DOHH2 (cell line): ENCODE measurements around the gene CNKSR2.

Source experiments
- H3F3A ChIP-seq: fragments of 200-600 bp; sonication (generic), shearing (Covaris generic); 2 replicates; pipeline ENCODE4 v1.6.0; 2016; ENCODE audit warnings: antibody characterized with exemption, mild to moderate bottlenecking; ENCODE audit not compliant: control insufficient read depth, insufficient read depth
- H3K27ac ChIP-seq: fragments of 200-600 bp; sonication (generic); 2 replicates; pipeline ENCODE4 v1.5.1; 2014; ENCODE audit warnings: low read depth, mild to moderate bottlenecking, low read length, moderate library complexity
- H3K27me3 ChIP-seq: fragments of 200-600 bp; sonication (generic); 2 replicates; pipeline ENCODE4 v1.6.1; 2014; ENCODE audit warnings: mild to moderate bottlenecking, low read length, mixed read lengths; ENCODE audit not compliant: control insufficient read depth
- H3K36me3 ChIP-seq: fragments of 200-600 bp; sonication (generic); 2 replicates; pipeline ENCODE4 v1.6.1; 2014; ENCODE audit warnings: mild to moderate bottlenecking, low read length, moderate library complexity, mixed read lengths; ENCODE audit not compliant: control insufficient read depth
- H3K4me1 ChIP-seq: fragments of 200-600 bp; sonication (generic); 2 replicates; pipeline ENCODE4 v1.6.1; 2014; ENCODE audit warnings: mild to moderate bottlenecking, low read length, mixed read lengths; ENCODE audit not compliant: control insufficient read depth
- H3K4me2 ChIP-seq: fragments of 200-600 bp; sonication (generic); 2 replicates; pipeline ENCODE4 v1.6.0; 2014; ENCODE audit warnings: mild to moderate bottlenecking, low read length, moderate library complexity
- H3K4me3 ChIP-seq: fragments of 200-600 bp; sonication (generic); 2 replicates; pipeline ENCODE4 v1.5.1; 2014; ENCODE audit warnings: mild to moderate bottlenecking, low read length, mixed read lengths
- H3K79me2 ChIP-seq: fragments of 200-600 bp; sonication (generic); 2 replicates; pipeline ENCODE4 v1.6.1; 2014; ENCODE audit warnings: mild to moderate bottlenecking, low read length, mixed read lengths; ENCODE audit not compliant: control insufficient read depth
- H3K9me2 ChIP-seq: fragments of 200-600 bp; sonication (generic); replicated peaks from 2 replicates; pipeline ENCODE4 v1.6.1; 2014; ENCODE audit warnings: mild to moderate bottlenecking, low read length, mixed read lengths; ENCODE audit not compliant: control insufficient read depth
- H3K9me3 ChIP-seq: fragments of 200-600 bp; sonication (generic); 2 replicates; pipeline ENCODE4 v1.6.1; 2014; ENCODE audit warnings: antibody characterized with exemption, low read length, mixed read lengths; ENCODE audit not compliant: control insufficient read depth, insufficient read depth
- H4K20me1 ChIP-seq: fragments of 200-600 bp; sonication (generic); 2 replicates; pipeline ENCODE4 v1.6.0; 2014; ENCODE audit warnings: low read depth, mild to moderate bottlenecking, antibody characterized with exemption, low read length, moderate library complexity; ENCODE audit not compliant: control insufficient read depth, insufficient read depth
- CTCF ChIP-seq: fragments of 200-600 bp; sonication (generic); IDR thresholded peaks from one replicate; pipeline ENCODE4 v1.5.1; 2014; ENCODE audit warnings: antibody characterized with exemption, mild to moderate bottlenecking, low read depth, low read length; ENCODE audit not compliant: poor library complexity, severe bottlenecking
- EZH2phosphoT487 ChIP-seq: fragments of 200-600 bp; sonication (generic); IDR thresholded peaks from 2 replicates; pipeline ENCODE4 v1.6.1; 2017; ENCODE audit warnings: borderline replicate concordance, mild to moderate bottlenecking, antibody characterized with exemption, low read length, moderate library complexity, mixed read lengths

Gene CNKSR2

GRCh38 chrX:21408307-21408706, 34.1 kb downstream of the CNKSR2 start:
- H3K27me3 ChIP-seq, result no peaks in the 10 kb centered on the region
- H3F3A ChIP-seq, result no peaks in the 10 kb centered on the region
- H3K4me3 ChIP-seq, result no peak overlapping the region
- TF ChIP-seq CTCF (no peak), EZH2phosphoT487 (no peak)
- no peaks in the 10 kb centered on the region for H3K79me2 ChIP-seq
- no peaks in the 10 kb centered on the region for H3K36me3 ChIP-seq
- H4K20me1 ChIP-seq, result no peaks in the 10 kb centered on the region
- H3K4me2 ChIP-seq, result no peak overlapping the region
- no peaks in the 10 kb centered on the region for H3K9me3 ChIP-seq
- no peaks in the 10 kb centered on the region for H3K9me2 ChIP-seq
- no peak overlapping the region for H3K27ac ChIP-seq
- no peaks in the 10 kb centered on the region for H3K4me1 ChIP-seq

GRCh38 chrX:21408788-21409187, 34.6 kb downstream of the CNKSR2 start:
- TF ChIP-seq CTCF, result no peak
- TF ChIP-seq EZH2phosphoT487, result no peak
- no peak overlapping the region for H3K27ac ChIP-seq
- H3K9me3 ChIP-seq, result no peaks in the 10 kb centered on the region
- no peaks in the 10 kb centered on the region for H3K9me2 ChIP-seq
- H3K79me2 ChIP-seq, result no peaks in the 10 kb centered on the region
- no peak overlapping the region for H3K4me3 ChIP-seq
- no peak overlapping the region for H3K4me2 ChIP-seq
- H3K36me3 ChIP-seq, result no peaks in the 10 kb centered on the region
- H3F3A ChIP-seq, result no peaks in the 10 kb centered on the region
- no peaks in the 10 kb centered on the region for H3K27me3 ChIP-seq
- H3K4me1 ChIP-seq, result no peaks in the 10 kb centered on the region
- H4K20me1 ChIP-seq, result no peaks in the 10 kb centered on the region

- Histone ChIP-seq H3K4me1 (no peaks in the 10 kb centered on the region), H3F3A (no peaks in the 10 kb centered on the region), H3K4me3 (no peak overlapping the region), H3K79me2 (no peaks in the 10 kb centered on the region), H3K9me2 (no peaks in the 10 kb centered on the region), H3K9me3 (no peaks in the 10 kb centered on the region), H3K4me2 (no peak overlapping the region), H4K20me1 (no peaks in the 10 kb centered on the region), H3K27me3 (no peaks in the 10 kb centered on the region), H3K36me3 (no peaks in the 10 kb centered on the region), H3K27ac (no peak overlapping the region)
- TF ChIP-seq CTCF (no peak), EZH2phosphoT487 (no peak)
Observed at GRCh38 chrX:21412029-21412428, 37.8 kb downstream of the CNKSR2 start.

GRCh38 chrX:21412883-21413282, 38.7 kb downstream of the CNKSR2 start:
- Histone ChIP-seq H3K4me1 (no peaks in the 10 kb centered on the region), H3K79me2 (no peaks in the 10 kb centered on the region), H4K20me1 (no peaks in the 10 kb centered on the region), H3K9me3 (no peaks in the 10 kb centered on the region), H3K27me3 (no peaks in the 10 kb centered on the region), H3K4me3 (no peak overlapping the region), H3F3A (no peaks in the 10 kb centered on the region), H3K36me3 (no peaks in the 10 kb centered on the region), H3K4me2 (no peak overlapping the region), H3K27ac (no peak overlapping the region), H3K9me2 (no peaks in the 10 kb centered on the region)
- TF ChIP-seq CTCF (no peak), EZH2phosphoT487 (no peak)
